NCI-H1436 treated with DMSO at 0.1 percent for 48 hours (cell line): ENCODE results near the gene CLRN2.
"Not testable (repeated sequence)": the region's sequence is repeated elsewhere in the genome, so short reads cannot be mapped to it uniquely, and the experiment has no call there.

ENCODE experiments used
- DNase-seq: peaks from one replicate; lab custom pipeline; 2025; lab: John Stamatoyannopoulos, UW

Gene CLRN2

GRCh38 chr4:17504081-17504480, 10.9 kb upstream of the CLRN2 start:
- no peak for DNase-seq

GRCh38 chr4:17510582-17510981, 4.4 kb upstream of the CLRN2 start:
- DNase-seq: no peak

- no peak for DNase-seq
Measured at GRCh38 chr4:17511051-17511450, 3.9 kb upstream of the CLRN2 start.

GRCh38 chr4:17511509-17511949, 3.4 kb upstream of the CLRN2 start:
- no peak for DNase-seq

- no peak for DNase-seq
Measured at GRCh38 chr4:17511950-17512795, 2.8 kb upstream of the CLRN2 start, which contains the start of gene QDPR. Gene QDPR (minus strand): TSS chr4:17512090. CDS start chr4:17512054, 36 bp downstream.

- no peak for DNase-seq
Measured at GRCh38 chr4:17512973-17513665, 1.8 kb upstream of the CLRN2 start.

- no peak for DNase-seq
Measured at GRCh38 chr4:17515445-17516407, 761 bp downstream of the CLRN2 start.

GRCh38 chr4:17516980-17517379, 2.0 kb downstream of the CLRN2 start:
- DNase-seq: no peak

GRCh38 chr4:17517664-17518063, 2.7 kb downstream of the CLRN2 start:
- DNase-seq: no peak

- DNase-seq: no peak
Measured at GRCh38 chr4:17521595-17521994, 6.6 kb downstream of the CLRN2 start.

- DNase-seq: no peak
Measured at GRCh38 chr4:17523662-17524061, 8.7 kb downstream of the CLRN2 start.

- DNase-seq: no peak
Measured at GRCh38 chr4:17526695-17527477, 11.9 kb downstream of the CLRN2 start.

GRCh38 chr4:17528551-17529165, 13.7 kb downstream of the CLRN2 start:
- no peak for DNase-seq

GRCh38 chr4:17531538-17532285, 16.7 kb downstream of the CLRN2 start:
- DNase-seq: no peak

GRCh38 chr4:17534705-17535104, 19.7 kb downstream of the CLRN2 start:
- DNase-seq: no peak

- DNase-seq: no peak
Measured at GRCh38 chr4:17535242-17535641, 20.3 kb downstream of the CLRN2 start.

GRCh38 chr4:17535906-17536305, 20.9 kb downstream of the CLRN2 start:
- DNase-seq: no peak

GRCh38 chr4:17537060-17537459, 22.1 kb downstream of the CLRN2 start:
- DNase-seq: not testable (repeated sequence)

GRCh38 chr4:17544205-17544604, 29.2 kb downstream of the CLRN2 start:
- no peak for DNase-seq

GRCh38 chr4:17544831-17545234, 29.9 kb downstream of the CLRN2 start:
- DNase-seq: no peak
